H9 (cell line): ENCODE results near the gene DNAI2. TPM values are rescaled to one million over a fixed set of nuclear protein-coding genes. Genes with fewer than 3 reads are reported as not detected.

Experiments used
- DNase-seq: peaks from one replicate; pipeline ENCODE4 v3.0.0-alpha.2; 2017
- H2AFZ ChIP-seq: one replicate; pipeline ENCODE4 v1.6.1; 2013; ENCODE audit warnings: mild to moderate bottlenecking, low read length, control low read depth, moderate library complexity
- H2AK5ac ChIP-seq: 2 replicates; pipeline ENCODE4 v1.6.1; 2013; ENCODE audit warnings: low read length, control low read depth, mixed read lengths; ENCODE audit not compliant: insufficient read length
- H2BK120ac ChIP-seq: one replicate; pipeline ENCODE4 v1.6.1; 2013; ENCODE audit warnings: low read depth, mild to moderate bottlenecking, low read length, control low read depth, inconsistent platforms; ENCODE audit not compliant: poor library complexity, severe bottlenecking
- H2BK12ac ChIP-seq: 2 replicates; pipeline ENCODE4 v1.6.1; 2013; ENCODE audit warnings: low read length, control low read depth, mixed read lengths, low read depth; ENCODE audit not compliant: insufficient read length
- H2BK15ac ChIP-seq: 2 replicates; pipeline ENCODE4 v1.6.1; 2013; ENCODE audit warnings: low read depth, low read length, control low read depth
- H2BK20ac ChIP-seq: one replicate; pipeline ENCODE4 v1.6.1; 2013; ENCODE audit warnings: low read depth, mild to moderate bottlenecking, low read length, control low read depth, inconsistent platforms; ENCODE audit not compliant: poor library complexity, severe bottlenecking
- H2BK5ac ChIP-seq: 2 replicates; pipeline ENCODE4 v1.6.1; 2013; ENCODE audit warnings: low read length, control low read depth, mixed read lengths; ENCODE audit not compliant: insufficient read length
- H3K14ac ChIP-seq: 2 replicates; pipeline ENCODE4 v1.6.1; 2013; ENCODE audit warnings: low read length, control low read depth; ENCODE audit not compliant: insufficient read depth
- H3K18ac ChIP-seq: 2 replicates; pipeline ENCODE4 v1.6.1; 2013; ENCODE audit warnings: low read depth, mild to moderate bottlenecking, mixed read lengths, low read length, control low read depth; ENCODE audit not compliant: insufficient read length
- H3K23ac ChIP-seq: 2 replicates; pipeline ENCODE4 v1.6.1; 2013; ENCODE audit warnings: low read length, control low read depth, mixed read lengths, low read depth; ENCODE audit not compliant: insufficient read length
- H3K23me2 ChIP-seq: 2 replicates; pipeline ENCODE4 v1.6.1; 2013; ENCODE audit warnings: low read depth, mild to moderate bottlenecking, mixed read lengths, low read length, control low read depth; ENCODE audit not compliant: insufficient read length, poor library complexity, severe bottlenecking
- H3K27ac ChIP-seq: 2 replicates; pipeline ENCODE4 v1.5.1; 2013; ENCODE audit warnings: low read length, control low read depth, mixed read lengths, low read depth; ENCODE audit not compliant: insufficient read length
- H3K27me3 ChIP-seq: 2 replicates; pipeline ENCODE4 v1.6.1; 2013; ENCODE audit warnings: low read length, control low read depth, inconsistent platforms; ENCODE audit not compliant: insufficient read depth
- H3K4ac ChIP-seq: 2 replicates; pipeline ENCODE4 v1.6.1; 2013; ENCODE audit warnings: low read depth, mild to moderate bottlenecking, control low read depth, inconsistent platforms, low read length, moderate library complexity
- H3K4me1 ChIP-seq: 2 replicates; pipeline ENCODE4 v1.6.1; 2013; ENCODE audit warnings: low read length, control low read depth, inconsistent platforms; ENCODE audit not compliant: insufficient read depth
- H3K4me2 ChIP-seq: 2 replicates; pipeline ENCODE4 v1.6.1; 2013; ENCODE audit warnings: low read length, control low read depth, mixed read lengths; ENCODE audit not compliant: insufficient read length, insufficient read depth
- H3K56ac ChIP-seq: 2 replicates; pipeline ENCODE4 v1.6.1; 2013; ENCODE audit warnings: low read depth, mild to moderate bottlenecking, mixed read lengths, low read length, control low read depth; ENCODE audit not compliant: insufficient read length
- H3K79me1 ChIP-seq: 2 replicates; pipeline ENCODE4 v1.6.1; 2013; ENCODE audit warnings: low read depth, mild to moderate bottlenecking, moderate library complexity, low read length, control low read depth, inconsistent platforms; ENCODE audit not compliant: insufficient read depth, poor library complexity, severe bottlenecking
- H3K79me2 ChIP-seq: 2 replicates; pipeline ENCODE4 v1.6.1; 2013; ENCODE audit warnings: low read length, control low read depth, inconsistent platforms; ENCODE audit not compliant: insufficient read depth
- H3K9ac ChIP-seq: 2 replicates; pipeline ENCODE4 v1.6.1; 2013; ENCODE audit warnings: low read length, control low read depth, mixed read lengths; ENCODE audit not compliant: insufficient read length; ENCODE audit errors: extremely low read depth
- H3K9me3 ChIP-seq: one replicate; pipeline ENCODE4 v1.6.1; 2013; ENCODE audit warnings: low read depth, low read length, inconsistent platforms; ENCODE audit not compliant: control insufficient read depth
- H3T11ph ChIP-seq: one replicate; pipeline ENCODE4 v1.6.1; 2013; ENCODE audit warnings: mild to moderate bottlenecking, low read length, control low read depth, inconsistent platforms
- H4K20me1 ChIP-seq: one replicate; pipeline ENCODE4 v1.6.1; 2013; ENCODE audit not compliant: control insufficient read depth, insufficient read length, insufficient read depth
- H4K5ac ChIP-seq: 2 replicates; pipeline ENCODE4 v1.6.1; 2013; ENCODE audit warnings: low read depth, mild to moderate bottlenecking, mixed read lengths, low read length, control low read depth; ENCODE audit not compliant: insufficient read length
- H4K8ac ChIP-seq: replicated peaks from 2 replicates; pipeline ENCODE4 v1.6.1; 2013; ENCODE audit warnings: low read length, control low read depth, mixed read lengths, low read depth; ENCODE audit not compliant: insufficient read length
- H4K91ac ChIP-seq: 2 replicates; pipeline ENCODE4 v1.6.1; 2013; ENCODE audit warnings: low read depth, mild to moderate bottlenecking, moderate library complexity, mixed read lengths, low read length, control low read depth; ENCODE audit not compliant: insufficient read length
- H3K27ac Mint-ChIP-seq, 3 experiments: 2 replicates in 2 of 3; 3 replicates in 1 of 3; pipeline ENCODE4 v1.8.0; 2020 to 2021; ENCODE audit warnings: mixed read lengths in 3 of 3, mild to moderate bottlenecking in 1 of 3, moderate library complexity in 1 of 3
- H3K27me3 Mint-ChIP-seq: 2 replicates; pipeline ENCODE4 v1.8.0; 2021; ENCODE audit warnings: low read depth, mild to moderate bottlenecking, moderate library complexity, mixed read lengths
- H3K36me3 Mint-ChIP-seq, 3 experiments: 2 replicates in 2 of 3; 3 replicates in 1 of 3; pipeline ENCODE4 v1.8.0; 2020 to 2021; ENCODE audit warnings: low read depth in 3 of 3, mixed read lengths in 3 of 3; ENCODE audit not compliant: insufficient read depth in 1 of 3
- H3K4me1 Mint-ChIP-seq, 2 experiments: 2 replicates each; pipeline ENCODE4 v1.8.0; 2020; ENCODE audit warnings: mixed read lengths in 2 of 2
- H3K4me3 Mint-ChIP-seq, 2 experiments: 2 replicates in 1 of 2; 3 replicates in 1 of 2; pipeline ENCODE4 v1.8.0; 2020 to 2021; ENCODE audit warnings: mild to moderate bottlenecking in 2 of 2, mixed read lengths in 2 of 2, moderate library complexity in 1 of 2
- H3K9me3 Mint-ChIP-seq, 2 experiments: 2 replicates in 1 of 2; 3 replicates in 1 of 2; pipeline ENCODE4 v1.8.0; 2020; ENCODE audit warnings: mild to moderate bottlenecking in 2 of 2, mixed read lengths in 2 of 2, moderate library complexity in 1 of 2
- CTCF ChIP-seq: fragments of 200-600 bp; sonication (generic); conservative IDR thresholded peaks from 3 replicates; pipeline ENCODE4 v1.8.0; 2021; ENCODE audit warnings: antibody characterized with exemption, mild to moderate bottlenecking
- WGBS: extraction: QIAGEN DNeasy Blood & Tissue Kit; methylation state at CpG from one replicate; pipeline ENCODE4 v1.1.7; 2013; ENCODE audit warnings: missing lambda C conversion rate, low lambda C conversion rate, mixed read lengths; ENCODE audit not compliant: insufficient read length; ENCODE audit errors: extremely low coverage; 5-methylcytosine and 5-hydroxymethylcytosine counted together
- total RNA-seq: library from RNA; stranded (reverse); gene quantifications from 2 replicates; pipeline ENCODE4 v1.2.1, GENCODE V29; 2021

Gene DNAI2
- total RNA-seq, 1 experiment from 2014 or later: not detected

- Histone ChIP-seq H2BK12ac (no peak overlapping the region), H4K20me1 (no peaks in the 10 kb centered on the region), H3K9ac (no peak overlapping the region), H3K79me2 (no peaks in the 10 kb centered on the region), H3K14ac (no peak overlapping the region), H3K79me1 (no peaks in the 10 kb centered on the region), H4K5ac (no peak overlapping the region), H2BK120ac (no peak overlapping the region), H2BK20ac (no peak overlapping the region), H3K56ac (no peak overlapping the region), H3K4me1 (peaks cover 2% of the 10 kb centered on the region), H3T11ph (no peak overlapping the region), H3K18ac (no peak overlapping the region), H3K9me3 (no peaks in the 10 kb centered on the region), H2BK5ac (no peak overlapping the region), H3K27ac (no peak overlapping the region), H3K23ac (no peak overlapping the region), H4K8ac (no peak overlapping the region), H3K4me2 (peak overlapping the region; percentile 5), H4K91ac (no peak overlapping the region), H2AK5ac (no peak overlapping the region), H3K4ac (no peak overlapping the region), H2BK15ac (no peak overlapping the region), H3K23me2 (peaks cover 4% of the 10 kb centered on the region), H3K27me3 (no peaks in the 10 kb centered on the region), H2AFZ (no peak overlapping the region)
- Mint-ChIP-seq H3K27me3 (peaks cover 29% of the 10 kb centered on the region), H3K4me3 (peak overlapping the region in 1 of 2 experiments; percentile 60; a peak in 2 of 5 replicates), H3K4me1 (peaks cover 32 to 48% of the 10 kb centered on the region in 2 experiments), H3K9me3 (peaks cover 9 to 18% of the 10 kb centered on the region in 2 experiments), H3K36me3 (peaks cover 3 to 17% (median 16%) of the 10 kb centered on the region in 3 experiments; a peak in 6 of 7 replicates), H3K27ac (peak overlapping the region in 1 of 3 experiments; percentile 87; a peak in 1 of 7 replicates)
- TF ChIP-seq CTCF: peak; percentile 27; the same call in 2 of the 3 replicates
- no CpG with 5 or more reads among the region's 21 CpGs for WGBS
- DNase-seq: peak; percentile 81
These were observed 28.7 kb upstream of the DNAI2 start for GRCh38 chr17:74245145-74245831.
